GM06990 (cell line): Measurements from ENCODE around the gene UBE4B.
"Not testable (repeated sequence)": the region's sequence is repeated elsewhere in the genome, so short reads cannot be mapped to it uniquely, and the experiment has no call there.

Experiments used
- DNase-seq: peaks from one replicate; pipeline ENCODE4 v3.0.0-alpha.2; 2011; ENCODE audit not compliant: insufficient read length; ENCODE audit errors: extremely low read depth
- H3K27me3 ChIP-seq: replicated peaks from 2 replicates; pipeline ENCODE4 v1.6.0; 2011; ENCODE audit warnings: low read length; ENCODE audit not compliant: control insufficient read depth, insufficient read depth
- H3K36me3 ChIP-seq: 2 replicates; pipeline ENCODE4 v1.5.1; 2011; ENCODE audit warnings: low read length; ENCODE audit not compliant: control insufficient read depth, insufficient read depth
- H3K4me3 ChIP-seq: replicated peaks from 2 replicates; pipeline ENCODE4 v1.5.1; 2011; ENCODE audit warnings: low read depth, mild to moderate bottlenecking, control low read depth, low read length
- TF ChIP-seq, protein P1 (sequence below): IDR thresholded peaks from 2 replicates; pipeline ENCODE4 v1.5.1; 2011; ENCODE audit warnings: low read length, control low read depth, mild to moderate bottlenecking, inconsistent platforms; ENCODE audit not compliant: insufficient read depth, poor library complexity, severe bottlenecking

The UBE4B gene

DNA sequence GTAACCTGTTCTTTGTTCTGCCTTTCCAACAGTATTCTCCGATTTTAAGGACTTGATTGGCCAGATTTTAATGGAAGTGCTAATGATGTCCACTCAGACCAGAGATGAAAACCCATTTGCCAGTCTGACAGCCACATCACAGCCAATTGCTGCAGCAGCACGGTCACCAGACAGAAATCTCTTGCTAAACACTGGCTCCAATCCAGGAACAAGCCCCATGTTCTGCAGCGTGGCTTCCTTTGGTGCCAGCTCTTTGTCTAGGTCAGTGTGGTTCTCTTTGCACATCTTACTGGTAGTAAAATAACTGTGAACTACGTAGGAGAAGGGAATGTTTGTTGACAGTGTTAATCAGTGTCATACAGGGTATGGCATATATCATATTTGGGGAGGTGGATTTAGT lies 72.7 kb downstream of the UBE4B start:
- TF ChIP-seq, protein P1, sequence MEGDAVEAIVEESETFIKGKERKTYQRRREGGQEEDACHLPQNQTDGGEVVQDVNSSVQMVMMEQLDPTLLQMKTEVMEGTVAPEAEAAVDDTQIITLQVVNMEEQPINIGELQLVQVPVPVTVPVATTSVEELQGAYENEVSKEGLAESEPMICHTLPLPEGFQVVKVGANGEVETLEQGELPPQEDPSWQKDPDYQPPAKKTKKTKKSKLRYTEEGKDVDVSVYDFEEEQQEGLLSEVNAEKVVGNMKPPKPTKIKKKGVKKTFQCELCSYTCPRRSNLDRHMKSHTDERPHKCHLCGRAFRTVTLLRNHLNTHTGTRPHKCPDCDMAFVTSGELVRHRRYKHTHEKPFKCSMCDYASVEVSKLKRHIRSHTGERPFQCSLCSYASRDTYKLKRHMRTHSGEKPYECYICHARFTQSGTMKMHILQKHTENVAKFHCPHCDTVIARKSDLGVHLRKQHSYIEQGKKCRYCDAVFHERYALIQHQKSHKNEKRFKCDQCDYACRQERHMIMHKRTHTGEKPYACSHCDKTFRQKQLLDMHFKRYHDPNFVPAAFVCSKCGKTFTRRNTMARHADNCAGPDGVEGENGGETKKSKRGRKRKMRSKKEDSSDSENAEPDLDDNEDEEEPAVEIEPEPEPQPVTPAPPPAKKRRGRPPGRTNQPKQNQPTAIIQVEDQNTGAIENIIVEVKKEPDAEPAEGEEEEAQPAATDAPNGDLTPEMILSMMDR, result no peak

DNA sequence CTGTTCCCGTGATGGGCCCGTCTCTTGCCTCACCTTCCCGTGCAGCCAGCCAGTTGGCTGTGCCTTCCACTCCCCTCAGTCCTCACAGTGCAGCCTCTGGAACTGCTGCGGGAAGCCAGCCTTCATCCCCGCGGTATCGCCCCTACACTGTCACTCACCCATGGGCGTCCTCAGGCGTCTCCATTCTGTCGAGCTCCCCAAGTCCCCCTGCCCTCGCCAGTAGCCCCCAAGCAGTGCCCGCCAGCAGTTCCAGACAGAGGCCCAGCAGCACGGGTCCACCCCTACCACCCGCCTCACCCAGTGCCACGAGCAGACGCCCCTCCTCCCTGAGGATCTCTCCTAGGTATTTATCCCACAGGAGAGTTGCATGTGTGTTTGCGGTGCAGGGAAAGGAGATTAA lies 73.5 kb downstream of the UBE4B start:
- TF ChIP-seq, protein P1, result no peak
- H3K4me3 ChIP-seq, result no peak overlapping the region
- DNase-seq, result no peak
- peaks cover 10% of the 10 kb centered on the region for H3K36me3 ChIP-seq
- no peaks in the 10 kb centered on the region for H3K27me3 ChIP-seq

More for the DNA sequence above, 72.7 kb downstream of the UBE4B start:
- Histone ChIP-seq H3K27me3 (no peaks in the 10 kb centered on the region), H3K36me3 (peaks cover 9% of the 10 kb centered on the region), H3K4me3 (no peak overlapping the region)
- DNase-seq, result no peak

DNA sequence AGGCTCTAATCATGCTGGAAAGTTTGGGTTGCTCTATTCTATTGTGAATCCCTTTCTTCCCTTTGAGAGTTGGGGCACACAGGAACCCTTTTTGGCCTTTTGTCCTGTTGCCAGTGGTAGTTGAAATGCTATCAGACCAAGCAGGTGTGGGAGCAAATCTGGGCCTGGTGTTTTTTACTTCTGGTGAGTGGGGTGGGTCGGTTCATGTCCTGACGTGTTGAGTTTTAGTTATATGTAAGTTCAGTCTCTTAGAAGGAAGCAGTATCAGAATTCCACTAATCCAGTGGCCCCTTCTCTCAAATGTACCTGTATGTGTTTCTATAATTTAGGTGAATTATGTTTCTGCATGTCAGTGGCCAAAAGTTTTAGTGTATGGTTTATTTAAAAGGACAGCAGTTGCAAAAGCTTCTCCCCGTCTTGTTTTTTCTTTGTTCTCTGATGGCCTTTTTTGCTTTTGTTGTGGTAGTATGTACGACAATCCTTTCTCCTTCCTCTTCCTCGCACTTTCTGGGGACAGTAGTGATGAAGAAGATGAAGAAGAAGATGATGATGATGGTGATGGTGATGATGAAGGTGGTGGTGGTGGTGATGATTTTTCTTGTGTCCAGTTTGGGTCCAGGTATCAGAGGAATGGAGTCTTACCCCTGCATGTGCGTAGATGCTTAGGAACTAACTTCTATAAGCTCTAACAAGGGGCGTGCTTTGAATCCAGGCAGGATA lies 74.2 kb downstream of the UBE4B start:
- no peak for DNase-seq
- Histone ChIP-seq H3K27me3 (no peaks in the 10 kb centered on the region), H3K36me3 (peaks cover 10% of the 10 kb centered on the region), H3K4me3 (no peak overlapping the region)
- TF ChIP-seq, protein P1, result no peak

DNA sequence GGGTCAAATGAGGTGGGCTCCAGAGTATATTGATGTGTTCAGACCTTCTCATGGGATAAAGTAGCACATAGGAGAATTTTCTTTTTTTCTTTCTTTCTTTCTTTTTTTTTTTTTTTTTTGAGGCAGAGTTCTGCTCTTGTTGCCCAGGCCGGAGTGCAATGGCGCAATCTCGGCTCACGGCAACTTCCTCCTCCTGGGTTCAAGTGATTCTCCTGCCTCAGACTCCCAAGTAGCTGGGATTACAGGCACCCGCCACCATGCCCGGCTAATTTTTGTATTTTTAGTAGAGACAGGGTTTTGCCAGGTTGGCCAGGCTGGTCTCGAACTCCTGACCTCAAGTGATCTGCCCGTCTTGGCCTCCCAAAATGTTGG lies 74.7 kb downstream of the UBE4B start:
- H3K4me3 ChIP-seq, DNase-seq, H3K27me3 ChIP-seq: not testable (repeated sequence)
- peaks cover 10% of the 10 kb centered on the region for H3K36me3 ChIP-seq

DNA sequence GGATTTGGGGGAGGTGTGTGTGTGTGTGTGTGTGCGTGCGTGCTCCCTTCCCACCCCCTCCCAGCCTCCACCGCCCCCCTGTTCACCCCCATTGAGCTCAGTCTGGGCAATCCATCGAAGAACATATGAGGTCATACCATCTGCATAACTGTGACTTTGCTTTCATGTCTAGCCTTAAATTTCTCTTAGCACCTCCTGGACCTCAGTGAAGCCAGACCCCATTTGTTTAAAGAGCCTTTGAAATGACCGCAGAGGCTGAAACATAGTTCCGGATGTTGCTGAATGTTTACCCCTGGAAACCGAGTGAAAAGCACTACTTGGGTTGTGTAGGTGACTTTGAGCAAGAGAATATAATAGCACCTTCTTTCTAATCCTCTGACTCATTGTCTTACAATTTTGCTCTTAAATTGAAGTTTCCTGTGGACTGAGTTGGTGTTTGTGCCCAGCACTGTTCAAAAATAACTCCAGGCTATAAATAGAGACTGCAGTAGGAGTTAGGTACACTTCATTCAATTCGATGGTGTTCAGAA lies 75.4 kb downstream of the UBE4B start:
- peaks cover 10% of the 10 kb centered on the region for H3K36me3 ChIP-seq
- H3K27me3 ChIP-seq, result no peaks in the 10 kb centered on the region
- TF ChIP-seq, protein P1, result no peak
- DNase-seq, result no peak
- no peak overlapping the region for H3K4me3 ChIP-seq

DNA sequence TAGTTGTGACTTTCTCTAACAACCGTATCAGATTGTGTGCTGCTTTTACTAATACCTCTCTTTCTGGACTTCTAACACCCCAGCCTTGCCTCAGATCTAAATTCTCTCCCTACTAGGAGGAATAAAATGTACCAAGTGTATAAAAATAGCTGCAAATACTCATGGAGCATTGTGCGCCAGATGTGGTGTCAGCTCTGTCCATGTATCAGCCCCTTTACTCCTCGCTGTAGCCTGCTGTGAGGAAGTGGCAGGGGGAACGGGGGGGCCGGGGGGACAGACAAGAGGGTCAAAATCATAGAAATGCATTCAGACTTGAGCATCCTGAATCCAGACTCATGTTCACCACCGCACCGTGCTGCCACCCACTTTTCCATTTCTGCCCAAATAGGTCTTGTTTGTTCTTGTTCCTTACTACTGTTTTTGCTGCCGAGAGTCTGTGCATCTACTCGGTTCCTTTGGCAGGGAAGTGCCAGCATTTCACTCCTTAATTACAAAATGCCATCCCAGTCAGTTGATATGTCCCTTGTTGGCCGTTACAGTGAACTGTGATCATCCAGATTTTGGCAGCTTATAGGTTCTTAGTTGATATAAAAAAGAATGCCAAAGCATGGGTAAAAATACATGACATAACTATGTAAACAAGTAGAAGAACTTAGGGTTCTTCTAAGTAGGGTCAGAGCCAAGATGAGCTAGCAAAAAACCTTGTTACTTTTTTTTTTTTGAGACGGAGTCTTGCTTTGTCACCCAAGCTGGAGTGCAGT lies 76.4 kb downstream of the UBE4B start:
- Histone ChIP-seq H3K27me3 (no peaks in the 10 kb centered on the region), H3K36me3 (peaks cover 10% of the 10 kb centered on the region), H3K4me3 (no peak overlapping the region)
- TF ChIP-seq, protein P1, result no peak
- no peak for DNase-seq
